ENCODE measurements around the gene ACBD6.

DNA sequence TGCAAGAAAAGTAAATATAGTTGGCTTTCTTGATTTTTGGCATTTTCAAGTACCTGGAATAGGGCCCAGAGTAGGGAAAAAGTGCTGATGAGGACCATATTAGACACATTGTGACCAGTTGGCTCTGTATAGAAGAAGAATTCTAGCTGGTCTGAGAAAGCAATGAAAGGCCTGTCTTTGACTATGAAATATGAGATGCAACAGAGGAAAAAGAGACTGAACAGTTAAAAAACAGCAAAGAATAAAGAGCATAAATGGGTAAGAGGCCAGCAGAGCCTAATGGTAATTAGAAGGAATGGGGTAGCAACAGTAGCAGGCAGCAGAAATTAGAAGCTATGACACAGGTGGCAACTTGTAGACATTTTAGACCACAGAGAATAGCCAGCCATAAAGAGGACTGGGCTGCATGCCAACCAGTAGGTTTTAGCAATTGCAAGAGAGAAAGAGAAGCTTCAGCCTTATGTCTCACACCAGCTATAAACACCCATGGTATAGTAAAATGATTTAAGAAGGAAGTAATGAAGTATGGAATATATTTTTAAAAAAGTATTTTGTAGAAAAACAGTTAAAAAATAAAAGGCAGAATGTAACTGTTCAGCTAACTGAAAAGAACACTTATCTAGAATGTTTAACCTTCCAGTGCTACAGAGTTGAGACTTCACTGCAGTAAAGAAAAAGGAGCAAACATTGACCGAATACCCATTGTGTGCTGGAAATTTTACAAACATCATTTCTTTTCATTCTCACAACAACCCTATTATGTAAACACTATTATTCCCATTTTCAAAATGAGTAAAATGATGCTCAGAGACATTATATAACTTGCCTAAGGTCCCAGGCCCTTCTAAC lies 158.2 kb downstream of the ACBD6 start:
- TF ChIP-seq CTCF (IDR thresholded peaks at IDR 0.05), result no peak
- TF ChIP-seq ZFX (IDR thresholded peaks at IDR 0.05; ENCODE audit: borderline replicate concordance), result no peak

Measured in 22Rv1 (cell line).